Gastrocnemius medialis (tissue), 4 donors: Measurements from ENCODE around the gene VSNL1. TPM values are rescaled to one million over a fixed set of nuclear protein-coding genes. Genes with fewer than 3 reads are reported as not detected.

ENCODE experiments used
- ATAC-seq, 2 donors: fragments of 150-250 bp; one replicate each; pipeline ENCODE4 v1.9.1; 2016
- DNase-seq, 2 donors: peaks; one replicate each; pipeline ENCODE4 v3.0.0-alpha.2; 2019
- H3K27ac ChIP-seq, 4 donors: fragments of 200-600 bp; sonication (generic); 1 replicate in 1 of 4; 2 replicates in 3 of 4; pipeline ENCODE4 v1.5.1; 2016 to 2018; ENCODE audit warnings: mild to moderate bottlenecking in 2 of 4, moderate library complexity in 1 of 4
- H3K27me3 ChIP-seq, 3 donors: fragments of 200-600 bp; sonication (generic) in 2 of 3; 1 replicate in 1 of 3; 2 replicates in 2 of 3; pipeline versions ENCODE4 v1.5.1 to v1.6.0; 2016 to 2019; ENCODE audit warnings: mild to moderate bottlenecking in 1 of 3, moderate library complexity in 1 of 3
- H3K36me3 ChIP-seq, 2 donors: fragments of 200-600 bp; sonication (generic) in 1 of 2; one replicate each; pipeline ENCODE4 v1.5.1; 2017 to 2018
- H3K4me1 ChIP-seq, 2 donors: fragments of 200-600 bp; sonication (generic) in 1 of 2; one replicate each; pipeline ENCODE4 v1.5.1; 2016 to 2017; ENCODE audit warnings: mild to moderate bottlenecking in 2 of 2
- H3K4me3 ChIP-seq, 4 donors: fragments of 200-600 bp; sonication (generic) in 3 of 4; 1 replicate in 1 of 4; 2 replicates in 3 of 4; pipeline ENCODE4 v1.5.1; 2016 to 2019; ENCODE audit warnings: mild to moderate bottlenecking in 2 of 4
- H3K9me3 ChIP-seq, 3 donors: fragments of 200-600 bp; sonication (generic) in 2 of 3; 1 replicate in 1 of 3; 2 replicates in 2 of 3; pipeline ENCODE4 v1.5.1; 2016 to 2019
- CTCF ChIP-seq, 5 experiments: fragments of 450-650 bp in 3 of 5; fragments of 200-600 bp in 2 of 5; sonication (generic) in 2 of 5; IDR thresholded peaks in 4 of 5; conservative IDR thresholded peaks in 1 of 5; 1 replicate in 4 of 5; 2 replicates in 1 of 5; pipeline ENCODE4 v1.5.1; 2016 to 2019; ENCODE audit warnings: antibody characterized with exemption in 5 of 5, mild to moderate bottlenecking in 3 of 5, moderate library complexity in 3 of 5
- POLR2A ChIP-seq, 2 donors: fragments of 450-650 bp; IDR thresholded peaks; one replicate each; pipeline ENCODE4 v1.6.1; 2017; ENCODE audit warnings: antibody characterized with exemption in 2 of 2, mild to moderate bottlenecking in 2 of 2, moderate library complexity in 2 of 2
- in situ Hi-C, 4 donors: fragments of 200-750 bp; cut with MboI; loops; one replicate each; pipeline versions ENCODE4 v1.15.0 to v1.8.0; 2017; ENCODE audit warnings: low sequenced_read_pairs in 4 of 4
- intact Hi-C: fragments of 100-400 bp; cut with DNase I; formaldehyde crosslinking; loops from one replicate; pipeline ENCODE4 v1.15.1; 2023; ENCODE audit warnings: low total_unique reads
- total RNA-seq, 4 donors: library from RNA; depleted of rRNA; stranded (reverse); fragments of >200 nt; gene quantifications; one replicate each; pipeline versions ENCODE4 v1.1.0 to v1.2.3, GENCODE V29; 2016

VSNL1 gene
- total RNA-seq, 4 donors from 2014 or later, result not detected

- Histone ChIP-seq H3K27me3 (no peaks in the 10 kb centered on the region), H3K9me3 (no peaks in the 10 kb centered on the region), H3K27ac (no peak overlapping the region), H3K4me3 (no peak overlapping the region), H3K36me3 (no peaks in the 10 kb centered on the region), H3K4me1 (no peaks in the 10 kb centered on the region)
- TF ChIP-seq CTCF (IDR thresholded peaks at IDR 0.05 in 4 of 5, conservative IDR thresholded peaks at IDR 0.05 in 1 of 5) (no peak), POLR2A (IDR thresholded peaks at IDR 0.05) (no peak)
- intact Hi-C loops, result no loop called here
- ATAC-seq, result no peak
- DNase-seq, result no peak
- in situ Hi-C loops, result no loop called here
Measured at GRCh38 chr2:17580319-17580715, 39.8 kb downstream of the VSNL1 start.

DNA sequence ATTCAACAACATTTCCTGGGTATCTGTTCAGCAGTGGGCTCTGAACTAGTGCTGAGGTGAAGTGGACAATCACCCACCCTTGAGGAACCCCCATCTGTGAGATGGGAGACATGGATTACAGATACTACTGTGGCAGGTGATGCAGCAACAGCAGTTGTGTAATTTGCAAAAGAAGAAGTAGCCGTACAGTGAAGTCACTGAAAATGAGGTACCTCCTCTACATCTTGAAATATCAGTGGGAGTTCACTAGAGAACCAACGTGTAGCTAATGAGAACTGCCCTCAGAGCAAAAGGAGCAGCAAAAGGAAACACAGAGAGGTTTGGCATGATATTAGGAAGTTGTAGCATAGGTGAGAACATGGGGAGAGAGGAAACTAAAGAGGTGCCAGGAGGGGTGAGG is 41.3 kb downstream of the VSNL1 start:
- in situ Hi-C loops (no loop called here), intact Hi-C loops (no loop called here)
- Histone ChIP-seq H3K36me3 (no peaks in the 10 kb centered on the region), H3K4me3 (no peak overlapping the region), H3K9me3 (no peaks in the 10 kb centered on the region), H3K27ac (no peak overlapping the region), H3K4me1 (no peaks in the 10 kb centered on the region), H3K27me3 (no peaks in the 10 kb centered on the region)
- no peak for ATAC-seq
- no peak for DNase-seq
- TF ChIP-seq POLR2A (IDR thresholded peaks at IDR 0.05) (no peak), CTCF (IDR thresholded peaks at IDR 0.05 in 4 of 5, conservative IDR thresholded peaks at IDR 0.05 in 1 of 5) (no peak)

GRCh38 chr2:17583166-17583565 is 42.7 kb downstream of the VSNL1 start:
- Histone ChIP-seq H3K36me3 (no peaks in the 10 kb centered on the region), H3K4me3 (no peak overlapping the region), H3K27me3 (no peaks in the 10 kb centered on the region), H3K27ac (no peak overlapping the region), H3K4me1 (no peaks in the 10 kb centered on the region), H3K9me3 (no peaks in the 10 kb centered on the region)
- no peak for DNase-seq
- in situ Hi-C loops, result no loop called here
- ATAC-seq, result no peak
- intact Hi-C loops, result no loop called here
- TF ChIP-seq POLR2A (IDR thresholded peaks at IDR 0.05) (no peak), CTCF (IDR thresholded peaks at IDR 0.05 in 4 of 5, conservative IDR thresholded peaks at IDR 0.05 in 1 of 5) (no peak)

DNA sequence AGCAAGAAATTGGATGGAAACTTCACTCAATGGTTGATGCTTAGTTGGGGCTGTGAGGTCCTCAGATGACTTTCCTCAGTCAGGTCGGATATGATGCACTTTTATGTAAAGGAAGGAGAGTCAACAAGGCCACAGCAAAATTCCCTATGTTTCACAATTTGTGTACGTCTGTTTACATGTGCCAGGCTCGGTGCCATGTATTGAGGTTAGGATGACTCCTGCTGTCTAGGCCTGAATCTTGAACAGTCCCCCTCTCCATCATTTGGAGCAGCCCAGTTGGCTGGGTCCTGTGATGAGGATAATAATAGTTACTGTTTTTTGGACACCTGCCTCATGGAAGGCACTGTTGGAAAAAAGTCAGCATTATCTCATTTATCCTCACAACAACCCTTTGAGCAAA is 43.1 kb downstream of the VSNL1 start:
- in situ Hi-C loops (no loop called here), intact Hi-C loops (no loop called here)
- H3K4me3 ChIP-seq, result no peak overlapping the region
- no peaks in the 10 kb centered on the region for H3K4me1 ChIP-seq
- no peaks in the 10 kb centered on the region for H3K9me3 ChIP-seq
- TF ChIP-seq POLR2A (IDR thresholded peaks at IDR 0.05) (no peak), CTCF (IDR thresholded peaks at IDR 0.05 in 4 of 5, conservative IDR thresholded peaks at IDR 0.05 in 1 of 5) (no peak)
- no peak overlapping the region for H3K27ac ChIP-seq
- ATAC-seq, result no peak
- no peaks in the 10 kb centered on the region for H3K36me3 ChIP-seq
- no peaks in the 10 kb centered on the region for H3K27me3 ChIP-seq
- no peak for DNase-seq

DNA sequence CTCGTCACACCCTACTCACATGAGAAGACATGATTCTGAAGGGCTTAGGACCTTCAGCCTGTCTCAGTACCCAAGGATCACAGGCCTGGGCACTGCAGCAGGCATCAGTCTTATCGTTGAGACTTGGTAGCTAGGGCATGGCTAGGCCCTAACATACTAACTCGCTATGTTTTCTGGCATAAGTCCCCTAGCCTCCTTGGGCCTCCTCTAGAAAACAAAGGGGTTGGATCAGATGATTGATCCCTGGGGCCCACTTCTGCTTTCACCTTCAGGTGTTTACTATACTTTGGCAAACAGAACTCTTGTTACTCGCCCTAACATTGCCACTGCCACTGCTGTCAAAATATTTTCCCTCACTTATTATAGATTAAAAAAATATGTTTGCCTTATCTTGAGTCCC is 44.2 kb downstream of the VSNL1 start:
- DNase-seq, result no peak
- Histone ChIP-seq H3K36me3 (no peaks in the 10 kb centered on the region), H3K4me1 (no peaks in the 10 kb centered on the region), H3K9me3 (no peaks in the 10 kb centered on the region), H3K27me3 (no peaks in the 10 kb centered on the region), H3K4me3 (no peak overlapping the region), H3K27ac (no peak overlapping the region)
- ATAC-seq, result no peak
- intact Hi-C loops, result no loop called here
- TF ChIP-seq POLR2A (IDR thresholded peaks at IDR 0.05) (no peak), CTCF (IDR thresholded peaks at IDR 0.05 in 4 of 5, conservative IDR thresholded peaks at IDR 0.05 in 1 of 5) (no peak)
- in situ Hi-C loops, result no loop called here
